Measurements from ENCODE around the gene RAPGEF1.

RAPGEF1 gene

GRCh38 chr9:131603711-131604439 lies 136.0 kb downstream of the RAPGEF1 start:
- DNase-seq (ENCODE audit: low spot score): no peak

GRCh38 chr9:131603199-131603598 lies 136.7 kb downstream of the RAPGEF1 start:
- DNase-seq (ENCODE audit: low spot score): no peak

DNA sequence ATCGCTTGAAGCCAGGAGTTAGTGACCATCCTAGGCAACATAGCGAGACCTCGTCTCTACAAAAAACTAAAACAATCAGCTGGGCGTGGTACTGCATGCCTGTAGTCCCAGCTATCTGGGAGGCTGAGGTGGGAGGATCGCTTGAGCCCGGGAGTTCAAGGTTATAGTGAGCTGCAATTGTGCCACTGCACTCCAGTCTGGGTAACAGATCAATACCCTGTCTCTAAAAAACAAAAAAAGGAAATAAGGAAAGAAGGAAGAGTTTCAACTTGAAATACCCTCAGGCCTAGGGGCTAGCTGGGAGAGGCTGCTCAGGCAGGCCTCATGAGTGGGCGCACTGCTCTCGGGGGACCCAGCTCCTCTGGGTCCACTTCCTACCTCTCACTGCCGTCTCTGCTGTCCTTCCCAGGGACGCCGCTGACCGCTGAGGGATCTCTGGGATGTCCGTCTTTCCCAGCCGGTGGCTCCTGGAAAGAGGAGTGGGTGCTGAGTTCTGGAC lies 138.1 kb downstream of the RAPGEF1 start:
- no peak for DNase-seq (ENCODE audit: low spot score)

GRCh38 chr9:131598121-131598520 lies 141.8 kb downstream of the RAPGEF1 start:
- no peak for DNase-seq (ENCODE audit: low spot score)

GRCh38 chr9:131597246-131597645 lies 142.6 kb downstream of the RAPGEF1 start:
- no peak for DNase-seq (ENCODE audit: low spot score)

GRCh38 chr9:131596430-131596743 lies 143.5 kb downstream of the RAPGEF1 start:
- DNase-seq (ENCODE audit: low spot score): no peak

GRCh38 chr9:131595696-131596429 lies 144.0 kb downstream of the RAPGEF1 start:
- no peak for DNase-seq (ENCODE audit: low spot score)

DNA sequence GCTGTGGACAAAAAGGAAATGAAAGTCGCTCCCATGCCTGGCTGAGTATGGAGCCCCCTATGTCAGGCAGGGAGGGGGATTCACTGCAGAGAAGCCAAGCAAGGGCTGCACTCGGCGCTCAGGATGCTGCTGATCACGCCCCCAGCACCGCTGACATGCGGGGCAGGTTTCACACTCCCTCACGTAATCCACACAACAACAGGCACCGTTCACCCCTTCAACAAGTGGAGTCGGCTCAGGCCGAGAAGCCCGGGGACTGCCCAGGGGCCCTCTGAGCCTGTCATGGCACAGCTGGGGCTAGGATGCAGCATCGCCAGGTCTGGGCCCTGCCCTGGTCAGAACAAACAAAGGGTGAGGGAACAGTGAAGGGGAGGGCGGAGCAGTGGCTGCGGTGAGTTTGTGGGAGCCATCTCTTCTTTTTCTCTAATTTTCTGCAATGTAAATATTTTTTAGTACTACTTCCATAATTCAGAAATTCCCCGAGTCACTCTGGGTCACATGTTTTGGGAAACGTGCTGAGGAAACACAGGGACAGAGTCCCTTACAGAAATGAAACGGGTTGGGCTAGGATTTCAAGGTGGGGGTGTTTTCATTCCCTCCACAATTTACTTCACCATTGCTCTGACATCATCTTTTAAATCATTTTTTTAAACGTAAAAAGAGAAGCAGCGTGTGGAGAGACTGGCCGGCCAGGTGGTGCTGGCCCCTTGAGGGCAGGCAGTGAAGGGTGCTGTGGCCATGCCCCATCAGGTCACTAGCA lies 144.8 kb downstream of the RAPGEF1 start:
- DNase-seq (ENCODE audit: low spot score): no peak

GRCh38 chr9:131593936-131594665 lies 145.8 kb downstream of the RAPGEF1 start:
- DNase-seq (ENCODE audit: low spot score): no peak

DNA sequence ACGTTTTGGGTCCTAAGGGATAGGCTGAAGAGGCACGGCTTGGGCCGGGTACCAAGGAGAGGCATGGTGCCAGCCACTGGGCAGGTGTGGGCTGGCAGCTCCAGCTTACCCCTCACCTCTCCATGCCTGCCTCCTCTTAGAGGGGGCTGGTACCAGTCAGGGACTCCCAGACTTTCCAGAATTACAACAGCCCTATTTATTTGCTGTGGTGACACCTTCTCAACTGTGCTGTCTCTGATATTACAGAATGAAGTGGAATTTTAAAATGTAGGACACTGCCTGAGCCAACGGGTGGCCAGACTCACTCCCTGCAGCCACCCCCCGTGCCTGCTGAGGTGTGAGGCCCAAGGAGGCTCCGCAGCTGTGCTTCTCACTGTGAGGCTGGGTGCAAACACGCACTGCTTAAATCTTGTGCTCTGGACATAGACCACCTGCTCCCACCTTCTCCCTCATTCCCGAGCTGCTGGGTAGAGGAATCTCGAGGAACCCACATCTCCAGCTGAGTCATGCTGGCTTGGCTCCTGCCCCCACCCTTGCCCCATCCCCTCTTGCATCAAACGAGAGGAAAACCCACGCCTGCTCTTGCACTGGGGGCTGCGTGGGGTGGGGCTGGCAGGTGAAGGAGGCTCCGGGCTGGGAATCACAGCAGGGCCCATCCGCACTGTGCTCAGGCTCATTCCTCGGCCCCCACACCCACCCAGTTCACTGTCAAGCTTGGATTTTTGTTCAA lies 146.6 kb downstream of the RAPGEF1 start:
- DNase-seq (ENCODE audit: low spot score): peak; percentile 38

DNA sequence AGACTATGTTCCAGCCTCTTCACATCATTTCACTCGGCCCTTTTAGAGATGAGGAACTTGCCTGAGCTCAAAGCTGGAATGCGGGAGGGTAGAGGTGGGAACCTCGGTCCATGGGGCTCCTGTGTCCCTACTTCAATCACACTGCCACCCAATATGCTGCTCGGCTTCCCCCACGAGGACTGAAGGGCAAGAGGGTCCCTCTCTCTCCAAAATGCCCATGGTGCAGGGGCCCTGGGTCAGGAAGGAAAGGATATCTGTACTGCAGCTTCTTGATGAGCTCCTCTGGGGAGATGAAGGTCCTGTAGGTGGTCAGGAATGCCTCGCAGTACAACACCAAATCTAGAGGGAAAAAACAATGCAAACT lies 148.0 kb downstream of the RAPGEF1 start:
- no peak for DNase-seq (ENCODE audit: low spot score)

- DNase-seq (ENCODE audit: low spot score): peak; percentile 91
Measured at GRCh38 chr9:131590907-131591844, 148.7 kb downstream of the RAPGEF1 start.

DNA sequence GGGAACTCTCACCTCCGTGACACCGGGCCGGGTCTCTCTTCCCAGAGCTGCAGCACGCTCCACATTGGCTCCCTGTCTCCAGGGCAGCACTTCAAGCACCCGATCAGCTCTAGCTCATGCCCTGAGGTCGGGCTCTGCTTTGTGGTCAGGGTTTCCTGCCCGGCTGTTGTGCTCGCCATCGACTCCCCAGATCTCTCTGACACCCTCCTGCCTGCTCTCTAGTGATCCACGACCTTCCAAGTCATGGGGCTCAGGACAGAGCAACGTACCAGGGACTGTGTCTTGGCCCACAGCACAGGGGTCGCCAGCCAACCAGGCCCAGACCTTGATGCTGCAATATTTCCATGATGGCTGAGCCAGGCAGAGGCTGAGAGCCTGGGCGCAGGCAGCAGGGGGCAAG lies 149.4 kb downstream of the RAPGEF1 start:
- DNase-seq (ENCODE audit: low spot score): no peak

GRCh38 chr9:131589993-131590392 lies 149.9 kb downstream of the RAPGEF1 start:
- no peak for DNase-seq (ENCODE audit: low spot score)

DNA sequence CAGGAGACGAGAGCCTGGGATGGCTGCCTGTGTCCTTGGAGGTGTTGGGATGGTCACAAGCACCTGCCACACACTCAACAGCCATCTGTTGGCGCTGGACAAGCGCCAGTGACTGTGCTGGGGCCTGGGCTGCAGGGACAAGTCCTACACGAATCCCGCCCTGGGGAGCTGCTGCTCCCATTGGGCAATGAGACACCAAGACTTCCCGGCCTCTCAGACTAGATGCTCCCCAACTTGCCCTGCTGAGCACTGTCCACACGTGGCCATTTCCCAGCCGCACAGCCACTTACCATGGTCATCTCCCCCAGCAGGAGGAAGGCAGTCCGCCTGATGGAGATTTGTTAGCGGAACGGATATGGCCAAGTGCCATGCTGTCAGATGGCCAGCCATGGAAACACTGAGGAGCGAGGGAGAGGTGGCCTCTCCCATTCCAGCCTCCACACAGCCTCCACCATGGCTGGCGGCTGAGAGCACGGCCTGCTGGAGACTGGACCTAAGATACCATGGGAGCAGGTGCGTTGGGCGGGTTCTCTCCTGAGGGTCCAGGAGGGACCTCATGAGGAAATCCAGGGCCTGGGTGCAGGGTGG lies 150.7 kb downstream of the RAPGEF1 start:
- no peak for DNase-seq (ENCODE audit: low spot score)

DNA sequence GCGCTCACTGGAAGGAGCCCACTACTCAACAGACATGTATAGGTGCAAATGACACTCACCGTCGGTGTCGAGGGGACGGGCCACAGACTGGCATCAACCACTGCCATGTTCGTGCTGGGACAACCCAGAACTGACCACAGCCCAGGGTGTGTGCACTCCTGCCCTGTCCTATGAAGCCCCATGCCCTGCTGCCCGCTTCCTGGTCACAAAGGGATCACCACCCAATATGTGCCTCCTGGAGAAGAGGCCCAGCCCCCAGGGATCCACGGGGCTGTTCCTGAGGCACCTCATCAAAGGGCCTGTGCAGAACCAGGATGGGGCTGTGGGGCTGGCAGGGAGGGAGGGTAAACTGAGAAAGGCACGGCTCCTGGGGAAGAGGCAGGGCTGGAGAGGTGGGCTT lies 151.5 kb downstream of the RAPGEF1 start:
- DNase-seq (ENCODE audit: low spot score): no peak

- no peak for DNase-seq (ENCODE audit: low spot score)
Measured at GRCh38 chr9:131587906-131588305, 152.0 kb downstream of the RAPGEF1 start.

- DNase-seq (ENCODE audit: low spot score): no peak
Measured at GRCh38 chr9:131587331-131587730, 152.5 kb downstream of the RAPGEF1 start.

- no peak for DNase-seq (ENCODE audit: low spot score)
Measured at GRCh38 chr9:131585375-131585774, 154.5 kb downstream of the RAPGEF1 start.

GRCh38 chr9:131584858-131585257 lies 155.0 kb downstream of the RAPGEF1 start:
- no peak for DNase-seq (ENCODE audit: low spot score)
